Fibroblast of the conjunctiva (primary cell): ENCODE data around the gene FAM193A.
"Not testable (repeated sequence)": the region's sequence is repeated elsewhere in the genome, so short reads cannot be mapped to it uniquely, and the experiment has no call there.

Experiments
- DNase-seq: peaks from one replicate; pipeline ENCODE4 v3.0.0-alpha.2; 2010; ENCODE audit warnings: low read depth

Gene FAM193A

GRCh38 chr4:2750719-2751605 lies 214.5 kb downstream of the FAM193A start:
- no peak for DNase-seq

GRCh38 chr4:2753436-2753835 lies 217.0 kb downstream of the FAM193A start:
- DNase-seq = no peak

- no peak for DNase-seq
These were observed 218.7 kb downstream of the FAM193A start for GRCh38 chr4:2754848-2755819.

GRCh38 chr4:2755821-2756690 lies 219.6 kb downstream of the FAM193A start, which contains the start of gene TNIP2:
TSS of gene TNIP2 (minus strand) at chr4:2756336. CDS start at chr4:2756289, 47 bp downstream.
- peak; percentile 76 for DNase-seq

- no peak for DNase-seq
These were observed 220.4 kb downstream of the FAM193A start for GRCh38 chr4:2756691-2757350.

- DNase-seq = no peak
These were observed 221.0 kb downstream of the FAM193A start for GRCh38 chr4:2757426-2757825.

- DNase-seq = no peak
These were observed 224.8 kb downstream of the FAM193A start for GRCh38 chr4:2761035-2761923.

- DNase-seq = no peak
These were observed 225.6 kb downstream of the FAM193A start for GRCh38 chr4:2762048-2762447.

GRCh38 chr4:2762486-2763370 lies 226.3 kb downstream of the FAM193A start:
- not testable (repeated sequence) for DNase-seq

GRCh38 chr4:2763511-2763967 lies 227.1 kb downstream of the FAM193A start:
- DNase-seq = no peak

- no peak for DNase-seq
These were observed 229.5 kb downstream of the FAM193A start for GRCh38 chr4:2765832-2766526.

- DNase-seq = no peak
These were observed 230.7 kb downstream of the FAM193A start for GRCh38 chr4:2767046-2767704.

- DNase-seq = no peak
These were observed 231.2 kb downstream of the FAM193A start for GRCh38 chr4:2767705-2768074.

- no peak for DNase-seq
These were observed 231.7 kb downstream of the FAM193A start for GRCh38 chr4:2768124-2768523.

- DNase-seq = no peak
These were observed 232.5 kb downstream of the FAM193A start for GRCh38 chr4:2768921-2769336.

GRCh38 chr4:2771264-2771663 lies 234.8 kb downstream of the FAM193A start:
- DNase-seq = no peak

GRCh38 chr4:2780643-2781042 lies 244.2 kb downstream of the FAM193A start:
- not testable (repeated sequence) for DNase-seq

- DNase-seq = no peak
These were observed 245.5 kb downstream of the FAM193A start for GRCh38 chr4:2781911-2782310.
